GM12874 (cell line): ENCODE results near the gene SMPD2.

Experiments
- CTCF ChIP-seq: IDR thresholded peaks from 2 replicates; pipeline ENCODE4 v1.5.1; 2011; ENCODE audit warnings: low read depth, mild to moderate bottlenecking, control low read depth, low read length, moderate library complexity; ENCODE audit not compliant: insufficient read depth

Gene SMPD2

GRCh38 chr6:109483735-109484057, 43.2 kb downstream of the SMPD2 start:
- TF ChIP-seq CTCF, result no peak

- no peak for TF ChIP-seq CTCF
These were observed 43.6 kb downstream of the SMPD2 start for GRCh38 chr6:109484122-109484521.

- TF ChIP-seq CTCF, result no peak
These were observed 44.9 kb downstream of the SMPD2 start for GRCh38 chr6:109485266-109485935.

GRCh38 chr6:109486068-109486467, 45.5 kb downstream of the SMPD2 start:
- TF ChIP-seq CTCF, result no peak

- no peak for TF ChIP-seq CTCF
These were observed 47.5 kb downstream of the SMPD2 start for GRCh38 chr6:109488001-109488400.

- no peak for TF ChIP-seq CTCF
These were observed 50.2 kb downstream of the SMPD2 start for GRCh38 chr6:109490713-109491112.

- no peak for TF ChIP-seq CTCF
These were observed 50.8 kb downstream of the SMPD2 start for GRCh38 chr6:109491207-109491938.
